ENCODE data around the gene MAPKAP1.

DNA sequence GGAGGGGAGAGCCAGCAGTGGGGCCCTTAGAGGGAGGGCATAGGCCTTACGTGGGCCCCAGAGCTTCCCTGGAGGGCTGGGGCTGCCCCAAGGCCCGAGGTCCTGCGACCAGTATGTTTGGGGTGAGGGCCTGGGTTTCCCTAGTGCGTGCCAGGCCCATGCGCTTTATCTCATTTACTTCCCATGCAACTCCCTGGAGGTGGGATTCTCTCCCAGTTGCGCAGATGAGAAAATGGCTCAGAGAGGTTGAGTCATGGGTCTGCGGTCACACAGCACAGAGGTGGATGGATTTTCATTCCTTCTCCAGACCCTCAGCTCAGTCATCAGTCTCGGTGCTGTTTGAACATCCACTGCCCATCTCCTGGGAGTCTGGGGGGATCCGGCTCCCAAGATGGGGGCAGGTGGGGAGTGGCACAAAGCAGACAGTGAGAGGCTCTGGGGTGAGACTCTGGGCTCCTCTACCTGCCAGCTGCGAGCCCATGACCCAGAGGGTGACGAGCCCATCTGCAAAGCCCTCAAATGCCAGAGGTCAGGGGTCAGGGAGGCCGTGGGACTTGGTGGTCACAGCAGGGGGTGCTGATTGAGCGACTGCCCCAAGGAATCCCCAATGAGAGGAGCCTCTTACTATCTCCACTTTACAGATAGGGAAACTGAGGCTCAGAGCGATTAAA lies 274.2 kb downstream of the MAPKAP1 start:
- TF ChIP-seq, protein P1, sequence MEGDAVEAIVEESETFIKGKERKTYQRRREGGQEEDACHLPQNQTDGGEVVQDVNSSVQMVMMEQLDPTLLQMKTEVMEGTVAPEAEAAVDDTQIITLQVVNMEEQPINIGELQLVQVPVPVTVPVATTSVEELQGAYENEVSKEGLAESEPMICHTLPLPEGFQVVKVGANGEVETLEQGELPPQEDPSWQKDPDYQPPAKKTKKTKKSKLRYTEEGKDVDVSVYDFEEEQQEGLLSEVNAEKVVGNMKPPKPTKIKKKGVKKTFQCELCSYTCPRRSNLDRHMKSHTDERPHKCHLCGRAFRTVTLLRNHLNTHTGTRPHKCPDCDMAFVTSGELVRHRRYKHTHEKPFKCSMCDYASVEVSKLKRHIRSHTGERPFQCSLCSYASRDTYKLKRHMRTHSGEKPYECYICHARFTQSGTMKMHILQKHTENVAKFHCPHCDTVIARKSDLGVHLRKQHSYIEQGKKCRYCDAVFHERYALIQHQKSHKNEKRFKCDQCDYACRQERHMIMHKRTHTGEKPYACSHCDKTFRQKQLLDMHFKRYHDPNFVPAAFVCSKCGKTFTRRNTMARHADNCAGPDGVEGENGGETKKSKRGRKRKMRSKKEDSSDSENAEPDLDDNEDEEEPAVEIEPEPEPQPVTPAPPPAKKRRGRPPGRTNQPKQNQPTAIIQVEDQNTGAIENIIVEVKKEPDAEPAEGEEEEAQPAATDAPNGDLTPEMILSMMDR (IDR thresholded peaks at IDR 0.05) = no peak
- TF ChIP-seq POLR2A (IDR thresholded peaks at IDR 0.05) = no peak
